ENCODE results near the gene DNAJC1.
"Not testable (repeated sequence)": the region's sequence is repeated elsewhere in the genome, so short reads cannot be mapped to it uniquely, and the experiment has no call there.

Gene DNAJC1

GRCh38 chr10:21717437-21718054 lies 286.0 kb downstream of the DNAJC1 start:
- peaks cover 5 to 75% of the 10 kb centered on the region in 2 donors for H3K36me3 ChIP-seq (replicated peaks in 1 of 2; ENCODE audit: control insufficient read depth in 2 of 2, insufficient read depth in 2 of 2, low read length in 2 of 2)
- H2AFZ ChIP-seq (ENCODE audit: low read length); H3K18ac ChIP-seq (ENCODE audit: low read length); H3K14ac ChIP-seq (ENCODE audit: low read length); H3K23ac ChIP-seq (ENCODE audit: low read depth, low read length, poor library complexity); H3K27me3 ChIP-seq (ENCODE audit: control insufficient read depth in 3 of 3, insufficient read depth in 3 of 3, low read depth in 1 of 3, low read length in 3 of 3); H2AK5ac ChIP-seq (ENCODE audit: low read depth, low read length); H3K79me1 ChIP-seq (ENCODE audit: low read depth, low read length); H3K9me3 ChIP-seq (replicated peaks in 1 of 2; ENCODE audit: control insufficient read depth in 2 of 2, insufficient read depth in 1 of 2, low read depth in 1 of 2, low read length in 2 of 2); H4K8ac ChIP-seq (ENCODE audit: low read depth, low read length); H2BK120ac ChIP-seq (ENCODE audit: low read depth, low read length); H4K91ac ChIP-seq (ENCODE audit: low read depth, low read length, poor library complexity); H2BK5ac ChIP-seq (ENCODE audit: low read length); H3K27ac ChIP-seq (replicated peaks; ENCODE audit: low read length); H2BK15ac ChIP-seq (ENCODE audit: low read length); H3K9ac ChIP-seq (ENCODE audit: low read depth, low read length, poor library complexity); H2BK12ac ChIP-seq (ENCODE audit: low read length); H3K4ac ChIP-seq (ENCODE audit: low read length); H3K4me2 ChIP-seq (ENCODE audit: insufficient read depth, low read length, poor library complexity, severe bottlenecking); H3K4me3 ChIP-seq (ENCODE audit: low read length in 2 of 2); DNase-seq (ENCODE audit: low spot score): not testable (repeated sequence)
- WGBS, 2 donors (ENCODE audit: extremely low coverage in 2 of 2, insufficient read length in 2 of 2, insufficient replicate concordance in 1 of 2): no CpG with 5 or more reads among the region's 3 CpGs
- peaks cover 1 to 20% of the 10 kb centered on the region in 2 donors for H3K4me1 ChIP-seq (ENCODE audit: control insufficient read depth in 2 of 2, insufficient read depth in 1 of 2, low read depth in 1 of 2, low read length in 2 of 2)

- WGBS, 2 donors (ENCODE audit: extremely low coverage in 2 of 2, insufficient read length in 2 of 2, insufficient replicate concordance in 1 of 2): no CpG with 5 or more reads among the region's 2 CpGs
- no peak overlapping the region for H3K23ac ChIP-seq (ENCODE audit: low read depth, low read length, poor library complexity)
- no peak overlapping the region for H4K91ac ChIP-seq (ENCODE audit: low read depth, low read length, poor library complexity)
- H2AFZ ChIP-seq (ENCODE audit: low read length): no peak overlapping the region
- H2AK5ac ChIP-seq (ENCODE audit: low read depth, low read length): no peak overlapping the region
- H3K27ac ChIP-seq (replicated peaks; ENCODE audit: low read length): no peak overlapping the region
- no peak overlapping the region for H2BK12ac ChIP-seq (ENCODE audit: low read length)
- H3K9me3 ChIP-seq (replicated peaks in 1 of 2; ENCODE audit: control insufficient read depth in 2 of 2, insufficient read depth in 1 of 2, low read depth in 1 of 2, low read length in 2 of 2): no peaks in the 10 kb centered on the region
- no peak overlapping the region for H3K14ac ChIP-seq (ENCODE audit: low read length)
- peaks cover 1% of the 10 kb centered on the region for H3K79me1 ChIP-seq (ENCODE audit: low read depth, low read length)
- H3K4me2 ChIP-seq (ENCODE audit: insufficient read depth, low read length, poor library complexity, severe bottlenecking): no peak overlapping the region
- peaks cover 3 to 15% of the 10 kb centered on the region in 2 donors for H3K4me1 ChIP-seq (ENCODE audit: control insufficient read depth in 2 of 2, insufficient read depth in 1 of 2, low read depth in 1 of 2, low read length in 2 of 2)
- H3K9ac ChIP-seq (ENCODE audit: low read depth, low read length, poor library complexity): no peak overlapping the region
- no peak overlapping the region for H2BK15ac ChIP-seq (ENCODE audit: low read length)
- H3K4ac ChIP-seq (ENCODE audit: low read length): no peak overlapping the region
- H3K4me3 ChIP-seq (ENCODE audit: low read length in 2 of 2): no peak overlapping the region
- no peak overlapping the region for H2BK120ac ChIP-seq (ENCODE audit: low read depth, low read length)
- no peak overlapping the region for H3K18ac ChIP-seq (ENCODE audit: low read length)
- H4K8ac ChIP-seq (ENCODE audit: low read depth, low read length): no peak overlapping the region
- H3K36me3 ChIP-seq (replicated peaks in 1 of 2; ENCODE audit: control insufficient read depth in 2 of 2, insufficient read depth in 2 of 2, low read length in 2 of 2): peaks cover 5 to 66% of the 10 kb centered on the region in 2 donors
- no peak for DNase-seq (ENCODE audit: low spot score)
- no peaks in the 10 kb centered on the region for H3K27me3 ChIP-seq (ENCODE audit: control insufficient read depth in 3 of 3, insufficient read depth in 3 of 3, low read depth in 1 of 3, low read length in 3 of 3)
- H2BK5ac ChIP-seq (ENCODE audit: low read length): no peak overlapping the region
Observed at GRCh38 chr10:21715531-21716195, 287.9 kb downstream of the DNAJC1 start.

GRCh38 chr10:21712975-21713374 lies 290.6 kb downstream of the DNAJC1 start:
- Histone ChIP-seq H2BK12ac (ENCODE audit: low read length) (no peak overlapping the region), H3K4me3 (ENCODE audit: low read length in 2 of 2) (no peak overlapping the region), H2AFZ (ENCODE audit: low read length) (no peak overlapping the region), H2BK15ac (ENCODE audit: low read length) (no peak overlapping the region), H3K79me1 (ENCODE audit: low read depth, low read length) (peaks cover 1% of the 10 kb centered on the region), H2AK5ac (ENCODE audit: low read depth, low read length) (no peak overlapping the region), H3K4me1 (ENCODE audit: control insufficient read depth in 2 of 2, insufficient read depth in 1 of 2, low read depth in 1 of 2, low read length in 2 of 2) (peaks cover 3 to 7% of the 10 kb centered on the region in 2 donors), H4K8ac (ENCODE audit: low read depth, low read length) (no peak overlapping the region), H3K27ac (replicated peaks; ENCODE audit: low read length) (no peak overlapping the region), H3K9ac (ENCODE audit: low read depth, low read length, poor library complexity) (no peak overlapping the region), H3K27me3 (ENCODE audit: control insufficient read depth in 3 of 3, insufficient read depth in 3 of 3, low read depth in 1 of 3, low read length in 3 of 3) (no peaks in the 10 kb centered on the region), H3K14ac (ENCODE audit: low read length) (no peak overlapping the region), H3K4ac (ENCODE audit: low read length) (no peak overlapping the region), H3K9me3 (replicated peaks in 1 of 2; ENCODE audit: control insufficient read depth in 2 of 2, insufficient read depth in 1 of 2, low read depth in 1 of 2, low read length in 2 of 2) (no peaks in the 10 kb centered on the region), H2BK120ac (ENCODE audit: low read depth, low read length) (no peak overlapping the region), H3K23ac (ENCODE audit: low read depth, low read length, poor library complexity) (no peak overlapping the region), H2BK5ac (ENCODE audit: low read length) (no peak overlapping the region), H3K4me2 (ENCODE audit: insufficient read depth, low read length, poor library complexity, severe bottlenecking) (no peak overlapping the region), H3K18ac (ENCODE audit: low read length) (no peak overlapping the region), H4K91ac (ENCODE audit: low read depth, low read length, poor library complexity) (no peak overlapping the region), H3K36me3 (replicated peaks in 1 of 2; ENCODE audit: control insufficient read depth in 2 of 2, insufficient read depth in 2 of 2, low read length in 2 of 2) (peaks cover 5 to 61% of the 10 kb centered on the region in 2 donors)
- no peak for DNase-seq (ENCODE audit: low spot score)
- no CpG with 5 or more reads among the region's 4 CpGs for WGBS, 2 donors (ENCODE audit: extremely low coverage in 2 of 2, insufficient read length in 2 of 2, insufficient replicate concordance in 1 of 2)

GRCh38 chr10:21707498-21707897 lies 296.0 kb downstream of the DNAJC1 start:
- no peak overlapping the region for H3K23ac ChIP-seq (ENCODE audit: low read depth, low read length, poor library complexity)
- H3K4me3 ChIP-seq (ENCODE audit: low read length in 2 of 2): no peak overlapping the region
- H3K14ac ChIP-seq (ENCODE audit: low read length): no peak overlapping the region
- no peak overlapping the region for H3K27ac ChIP-seq (replicated peaks; ENCODE audit: low read length)
- H4K91ac ChIP-seq (ENCODE audit: low read depth, low read length, poor library complexity): no peak overlapping the region
- H3K9me3 ChIP-seq (replicated peaks in 1 of 2; ENCODE audit: control insufficient read depth in 2 of 2, insufficient read depth in 1 of 2, low read depth in 1 of 2, low read length in 2 of 2): peaks cover 2 to 12% of the 10 kb centered on the region in 2 donors
- no peak overlapping the region for H3K9ac ChIP-seq (ENCODE audit: low read depth, low read length, poor library complexity)
- no peak overlapping the region for H3K4me2 ChIP-seq (ENCODE audit: insufficient read depth, low read length, poor library complexity, severe bottlenecking)
- DNase-seq (ENCODE audit: low spot score): no peak
- H3K4ac ChIP-seq (ENCODE audit: low read length): no peak overlapping the region
- H2AK5ac ChIP-seq (ENCODE audit: low read depth, low read length): no peak overlapping the region
- no peak overlapping the region for H2BK15ac ChIP-seq (ENCODE audit: low read length)
- no peak overlapping the region for H2BK5ac ChIP-seq (ENCODE audit: low read length)
- no peak overlapping the region for H4K8ac ChIP-seq (ENCODE audit: low read depth, low read length)
- no peak overlapping the region for H2AFZ ChIP-seq (ENCODE audit: low read length)
- H3K4me1 ChIP-seq (ENCODE audit: control insufficient read depth in 2 of 2, insufficient read depth in 1 of 2, low read depth in 1 of 2, low read length in 2 of 2): peaks cover 0 to 3% of the 10 kb centered on the region in 2 donors
- peaks cover 5 to 28% of the 10 kb centered on the region in 2 donors for H3K36me3 ChIP-seq (replicated peaks in 1 of 2; ENCODE audit: control insufficient read depth in 2 of 2, insufficient read depth in 2 of 2, low read length in 2 of 2)
- no peak overlapping the region for H2BK120ac ChIP-seq (ENCODE audit: low read depth, low read length)
- H3K18ac ChIP-seq (ENCODE audit: low read length): no peak overlapping the region
- H3K27me3 ChIP-seq (ENCODE audit: control insufficient read depth in 3 of 3, insufficient read depth in 3 of 3, low read depth in 1 of 3, low read length in 3 of 3): no peaks in the 10 kb centered on the region
- WGBS, 2 donors (ENCODE audit: extremely low coverage in 2 of 2, insufficient read length in 2 of 2, insufficient replicate concordance in 1 of 2): no CpG with 5 or more reads among the region's 3 CpGs
- no peak overlapping the region for H2BK12ac ChIP-seq (ENCODE audit: low read length)
- peaks cover 2% of the 10 kb centered on the region for H3K79me1 ChIP-seq (ENCODE audit: low read depth, low read length)
